Mucosa of descending colon (tissue), 3 donors: ENCODE results near the gene DRD2. TPM values are rescaled to one million over a fixed set of nuclear protein-coding genes. Genes with fewer than 3 reads are reported as not detected.
A peak's percentile ranks its signal among the peaks of the same experiment; 100 is the strongest.
"Not testable (repeated sequence)": the region's sequence is repeated elsewhere in the genome, so short reads cannot be mapped to it uniquely, and the experiment has no call there.

ENCODE experiments used
- ATAC-seq: fragments of 200-7000 bp; cut with Tn5 transposase; one replicate; pipeline ENCODE4 v1.9.1; 2020; ENCODE audit warnings: mild to moderate bottlenecking, moderate library complexity
- DNase-seq, 3 donors: peaks; one replicate each; pipeline ENCODE4 v3.0.0-alpha.2; 2020
- H3K36me3 ChIP-seq: fragments of 200-600 bp; one replicate; pipeline ENCODE4 v1.8.0; 2021; ENCODE audit warnings: low read depth, mild to moderate bottlenecking
- H3K4me1 ChIP-seq: fragments of 200-600 bp; one replicate; pipeline ENCODE4 v1.8.0; 2021; ENCODE audit warnings: low read depth, mild to moderate bottlenecking
- H3K4me3 ChIP-seq: fragments of 200-600 bp; one replicate; pipeline ENCODE4 v1.8.0; 2021; ENCODE audit warnings: mild to moderate bottlenecking
- H3K9me3 ChIP-seq: fragments of 200-600 bp; one replicate; pipeline ENCODE4 v1.8.0; 2021; ENCODE audit warnings: mild to moderate bottlenecking
- intact Hi-C, 2 donors: fragments of 100-400 bp; cut with DNase I in 1 of 2; cut with micrococcal nuclease in 1 of 2; formaldehyde crosslinking; loops; one replicate each; pipeline versions ENCODE4 v1.11.0 to v1.11.1; 2022; cut with DNase I, micrococcal nuclease
- long read RNA-seq, 2 donors: library from polyadenylated mRNA; unstranded; transcript quantifications; one replicate each; pipeline ENCODE4 v2.0.0, GENCODE V29; 2019 to 2021
- total RNA-seq, 3 donors: library from RNA; stranded (reverse); fragmentation: NEBNext Ultra II Directional in 2 of 3; extraction: Animal tissue kit (Norgen Biotek cat#: 25700) in 2 of 3; gene quantifications; one replicate each; pipeline versions ENCODE4 v1.2.1 to v1.2.4, GENCODE V29; 2021 to 2023
- TF ChIP-seq, protein P1 (sequence below): fragments of 200-600 bp; IDR thresholded peaks from one replicate; pipeline ENCODE4 v1.8.0; 2022; ENCODE audit warnings: antibody characterized with exemption, mild to moderate bottlenecking
- donor health status: DM: no; HTN: no; CAD: no; lungs with moderate emphysema.
- donor health status: DM: no; HTN: no; CAD: no.
- donor health status: DM: no; HTN: yes; CAD: no.

DRD2 gene
- under 1 TPM; 0.22 to 0.41 (median 0.39) TPM for total RNA-seq
- long read RNA-seq, donor 1 = 0 reads
- long read RNA-seq, donor 2 = 0 reads

DNA sequence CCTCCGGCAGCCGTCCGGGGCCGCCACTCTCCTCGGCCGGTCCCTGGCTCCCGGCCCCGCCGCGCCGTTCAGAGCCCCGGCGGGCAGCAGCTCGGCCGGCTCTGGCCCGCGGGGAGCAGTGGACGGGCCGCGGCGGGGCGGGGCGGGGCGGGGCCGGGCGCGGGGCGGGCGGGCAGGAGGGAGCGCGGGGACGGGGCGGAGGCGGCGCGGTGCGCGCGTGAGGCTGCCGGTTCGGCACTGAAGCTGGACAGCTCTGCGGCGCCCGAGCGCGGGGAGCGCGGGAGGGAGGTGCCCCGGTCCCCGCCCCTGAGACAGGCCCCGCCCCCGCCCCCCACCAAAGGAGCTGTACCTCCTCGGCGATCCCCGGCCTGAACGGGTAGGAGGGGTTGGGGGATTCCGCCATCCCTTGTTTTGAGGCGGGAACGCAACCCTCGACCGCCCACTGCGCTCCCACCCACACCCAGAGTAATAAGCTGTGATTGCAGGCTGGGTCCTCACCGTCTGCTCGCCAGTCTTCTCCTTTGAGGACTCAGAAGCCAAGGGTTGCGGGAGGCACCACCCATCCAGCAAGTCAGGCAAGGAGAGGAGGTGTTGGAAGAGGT lies at the start of gene DRD2:
TSS of gene DRD2 (minus strand) at position 239 of the 602 bp plus-strand sequence. CDS start 50,747 bp downstream, outside the sequence.
- DNase-seq (peak in 1 of 3 donors; percentile 9), ATAC-seq (peak; percentile 43)
- TF ChIP-seq, protein P1, sequence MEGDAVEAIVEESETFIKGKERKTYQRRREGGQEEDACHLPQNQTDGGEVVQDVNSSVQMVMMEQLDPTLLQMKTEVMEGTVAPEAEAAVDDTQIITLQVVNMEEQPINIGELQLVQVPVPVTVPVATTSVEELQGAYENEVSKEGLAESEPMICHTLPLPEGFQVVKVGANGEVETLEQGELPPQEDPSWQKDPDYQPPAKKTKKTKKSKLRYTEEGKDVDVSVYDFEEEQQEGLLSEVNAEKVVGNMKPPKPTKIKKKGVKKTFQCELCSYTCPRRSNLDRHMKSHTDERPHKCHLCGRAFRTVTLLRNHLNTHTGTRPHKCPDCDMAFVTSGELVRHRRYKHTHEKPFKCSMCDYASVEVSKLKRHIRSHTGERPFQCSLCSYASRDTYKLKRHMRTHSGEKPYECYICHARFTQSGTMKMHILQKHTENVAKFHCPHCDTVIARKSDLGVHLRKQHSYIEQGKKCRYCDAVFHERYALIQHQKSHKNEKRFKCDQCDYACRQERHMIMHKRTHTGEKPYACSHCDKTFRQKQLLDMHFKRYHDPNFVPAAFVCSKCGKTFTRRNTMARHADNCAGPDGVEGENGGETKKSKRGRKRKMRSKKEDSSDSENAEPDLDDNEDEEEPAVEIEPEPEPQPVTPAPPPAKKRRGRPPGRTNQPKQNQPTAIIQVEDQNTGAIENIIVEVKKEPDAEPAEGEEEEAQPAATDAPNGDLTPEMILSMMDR = no peak
- intact Hi-C loops = no loop called here
- H3K4me3 ChIP-seq = no peak within 1 kb of the TSS
- no peaks in the 10 kb centered on the region for H3K36me3 ChIP-seq
- no peaks in the 10 kb centered on the region for H3K9me3 ChIP-seq
- H3K4me1 ChIP-seq = peaks cover 6% of the 10 kb centered on the region

DNA sequence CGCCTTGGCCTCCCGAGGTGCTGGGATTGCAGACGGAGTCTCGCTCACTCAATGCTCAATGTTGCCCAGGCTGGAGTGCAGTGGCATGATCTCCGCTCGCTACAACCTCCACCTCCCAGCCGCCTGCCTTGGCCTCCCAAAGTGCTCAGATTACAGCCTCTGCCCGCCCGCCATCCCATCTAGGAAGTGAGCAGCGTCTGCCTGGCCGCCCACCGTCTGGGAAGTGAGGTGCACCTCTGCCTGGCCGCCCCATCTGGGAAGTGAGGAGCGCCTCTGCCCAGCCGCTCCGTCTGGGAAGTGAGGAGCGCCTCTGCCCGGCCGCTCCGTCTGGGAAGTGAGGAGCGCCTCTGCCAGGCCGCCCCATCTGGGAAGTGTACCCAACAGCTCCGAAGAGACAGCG lies 48.7 kb upstream of the DRD2 start:
- ATAC-seq, H3K9me3 ChIP-seq: not testable (repeated sequence)

GRCh38 chr11:113521737-113522517 lies 46.7 kb upstream of the DRD2 start:
- DNase-seq = no peak
- TF ChIP-seq, protein P1 = no peak
- Histone ChIP-seq H3K9me3 (no peaks in the 10 kb centered on the region), H3K36me3 (no peaks in the 10 kb centered on the region), H3K4me3 (no peak overlapping the region), H3K4me1 (no peaks in the 10 kb centered on the region)
- no peak for ATAC-seq
- intact Hi-C loops = no loop called here

More for the DNA sequence above, 48.7 kb upstream of the DRD2 start:
- H3K4me3 ChIP-seq, H3K36me3 ChIP-seq, intact Hi-C loops, H3K4me1 ChIP-seq, DNase-seq: not testable (repeated sequence)

GRCh38 chr11:113519989-113520613 lies 44.9 kb upstream of the DRD2 start:
- H3K9me3 ChIP-seq = no peaks in the 10 kb centered on the region
- intact Hi-C loops = no loop called here
- H3K36me3 ChIP-seq = no peaks in the 10 kb centered on the region
- DNase-seq (no peak), ATAC-seq (no peak)
- no peaks in the 10 kb centered on the region for H3K4me1 ChIP-seq
- H3K4me3 ChIP-seq = no peak overlapping the region
- TF ChIP-seq, protein P1 = no peak

- ATAC-seq (no peak), DNase-seq (no peak)
- intact Hi-C loops = no loop called here
- Histone ChIP-seq H3K4me3 (no peak overlapping the region), H3K4me1 (no peaks in the 10 kb centered on the region), H3K9me3 (no peaks in the 10 kb centered on the region), H3K36me3 (no peaks in the 10 kb centered on the region)
- TF ChIP-seq, protein P1 = no peak
Observed at GRCh38 chr11:113518716-113519495, 43.7 kb upstream of the DRD2 start.
